NB4 (cell line): ENCODE data around the gene CRYBA2.

ENCODE experiments used
- DNase-seq: peaks from one replicate; pipeline ENCODE4 v3.0.0; 2010; ENCODE audit warnings: low read depth
- H3K4me3 ChIP-seq: one replicate; pipeline ENCODE4 v1.5.1; 2011; ENCODE audit warnings: mild to moderate bottlenecking, low read depth, low read length, moderate library complexity
- MYC ChIP-seq: IDR thresholded peaks from 2 replicates; pipeline ENCODE4 v1.6.1; 2011; ENCODE audit warnings: low read depth, low read length
- POLR2A ChIP-seq: IDR thresholded peaks from 2 replicates; pipeline ENCODE4 v1.6.1; 2011; ENCODE audit warnings: mild to moderate bottlenecking; ENCODE audit not compliant: insufficient read length; ENCODE audit errors: extremely low read depth
- TF ChIP-seq, protein P1 (sequence below): IDR thresholded peaks from 2 replicates; pipeline ENCODE4 v1.6.1; 2011; ENCODE audit warnings: low read depth, low read length
- TF ChIP-seq, protein P2 (sequence below): IDR thresholded peaks from one replicate; pipeline ENCODE4 v1.5.1; 2012; ENCODE audit warnings: low read depth, low read length

Gene CRYBA2

DNA sequence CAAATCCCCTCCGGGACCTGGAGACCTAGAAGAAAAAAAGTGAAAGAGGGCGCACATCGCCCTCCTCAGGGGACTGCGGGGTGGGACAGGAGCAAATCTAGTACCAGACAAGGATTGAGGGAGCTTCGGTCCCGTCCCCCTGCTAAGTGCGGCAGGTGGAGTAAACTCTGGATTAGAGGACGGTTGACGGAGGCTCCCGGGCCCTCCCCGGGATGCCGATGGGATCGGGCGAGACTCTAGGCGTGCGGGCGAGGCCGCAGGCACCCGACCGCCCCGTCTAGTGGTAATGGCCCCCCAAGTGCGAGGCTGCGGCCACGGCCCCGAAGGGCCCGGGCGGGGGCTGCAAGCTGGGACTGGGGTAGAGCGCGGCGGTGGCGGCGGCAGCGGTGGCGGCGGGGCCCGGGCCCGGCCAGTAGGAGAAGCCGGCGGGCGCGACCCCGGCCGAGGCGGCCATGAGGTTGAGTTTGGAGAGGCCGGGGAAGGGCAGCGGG is 11.8 kb downstream of the CRYBA2 start:
- TF ChIP-seq POLR2A (no peak), MYC (no peak)
- TF ChIP-seq, protein P1, sequence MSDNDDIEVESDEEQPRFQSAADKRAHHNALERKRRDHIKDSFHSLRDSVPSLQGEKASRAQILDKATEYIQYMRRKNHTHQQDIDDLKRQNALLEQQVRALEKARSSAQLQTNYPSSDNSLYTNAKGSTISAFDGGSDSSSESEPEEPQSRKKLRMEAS, result no peak
- TF ChIP-seq, protein P2, sequence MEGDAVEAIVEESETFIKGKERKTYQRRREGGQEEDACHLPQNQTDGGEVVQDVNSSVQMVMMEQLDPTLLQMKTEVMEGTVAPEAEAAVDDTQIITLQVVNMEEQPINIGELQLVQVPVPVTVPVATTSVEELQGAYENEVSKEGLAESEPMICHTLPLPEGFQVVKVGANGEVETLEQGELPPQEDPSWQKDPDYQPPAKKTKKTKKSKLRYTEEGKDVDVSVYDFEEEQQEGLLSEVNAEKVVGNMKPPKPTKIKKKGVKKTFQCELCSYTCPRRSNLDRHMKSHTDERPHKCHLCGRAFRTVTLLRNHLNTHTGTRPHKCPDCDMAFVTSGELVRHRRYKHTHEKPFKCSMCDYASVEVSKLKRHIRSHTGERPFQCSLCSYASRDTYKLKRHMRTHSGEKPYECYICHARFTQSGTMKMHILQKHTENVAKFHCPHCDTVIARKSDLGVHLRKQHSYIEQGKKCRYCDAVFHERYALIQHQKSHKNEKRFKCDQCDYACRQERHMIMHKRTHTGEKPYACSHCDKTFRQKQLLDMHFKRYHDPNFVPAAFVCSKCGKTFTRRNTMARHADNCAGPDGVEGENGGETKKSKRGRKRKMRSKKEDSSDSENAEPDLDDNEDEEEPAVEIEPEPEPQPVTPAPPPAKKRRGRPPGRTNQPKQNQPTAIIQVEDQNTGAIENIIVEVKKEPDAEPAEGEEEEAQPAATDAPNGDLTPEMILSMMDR, result no peak
- no peak overlapping the region for H3K4me3 ChIP-seq
- DNase-seq, result peak; percentile 44

DNA sequence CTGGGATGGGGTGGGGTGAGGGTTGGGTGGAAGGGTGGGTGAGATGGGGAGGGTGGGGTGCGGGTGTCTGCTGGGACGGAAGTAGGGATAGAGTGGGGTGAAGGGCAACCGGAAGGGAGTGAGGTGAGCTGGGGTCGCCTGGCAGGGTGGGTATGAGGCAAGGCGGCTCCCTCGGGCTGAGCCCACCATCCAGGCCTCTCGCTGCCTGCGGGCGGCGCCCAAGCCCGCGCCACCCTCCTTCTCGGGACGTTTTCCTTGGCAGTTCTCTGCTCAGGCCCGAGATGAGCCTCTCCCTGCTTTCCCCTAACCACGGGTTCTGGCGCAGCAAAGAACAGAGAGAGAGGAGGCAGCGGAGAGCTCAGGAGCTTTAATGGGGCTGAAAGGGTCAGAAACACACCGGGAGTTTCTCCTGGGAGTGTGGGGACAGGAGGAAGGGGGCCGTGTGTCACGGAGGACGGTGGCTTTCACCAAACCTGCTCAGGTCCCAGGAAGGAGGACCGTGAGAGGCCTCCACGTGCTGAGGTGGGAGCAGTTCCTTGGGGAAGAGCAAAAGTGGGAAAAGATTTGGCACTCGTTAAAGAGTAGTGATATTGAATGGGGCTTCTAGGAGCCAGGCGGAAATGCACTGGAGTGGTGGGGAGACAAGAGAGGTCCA is 12.4 kb downstream of the CRYBA2 start:
- no peak for TF ChIP-seq MYC
- TF ChIP-seq, protein P2, result no peak
- TF ChIP-seq, protein P1, result no peak
- no peak for TF ChIP-seq POLR2A
- no peak overlapping the region for H3K4me3 ChIP-seq
- peak; percentile 40 for DNase-seq

DNA sequence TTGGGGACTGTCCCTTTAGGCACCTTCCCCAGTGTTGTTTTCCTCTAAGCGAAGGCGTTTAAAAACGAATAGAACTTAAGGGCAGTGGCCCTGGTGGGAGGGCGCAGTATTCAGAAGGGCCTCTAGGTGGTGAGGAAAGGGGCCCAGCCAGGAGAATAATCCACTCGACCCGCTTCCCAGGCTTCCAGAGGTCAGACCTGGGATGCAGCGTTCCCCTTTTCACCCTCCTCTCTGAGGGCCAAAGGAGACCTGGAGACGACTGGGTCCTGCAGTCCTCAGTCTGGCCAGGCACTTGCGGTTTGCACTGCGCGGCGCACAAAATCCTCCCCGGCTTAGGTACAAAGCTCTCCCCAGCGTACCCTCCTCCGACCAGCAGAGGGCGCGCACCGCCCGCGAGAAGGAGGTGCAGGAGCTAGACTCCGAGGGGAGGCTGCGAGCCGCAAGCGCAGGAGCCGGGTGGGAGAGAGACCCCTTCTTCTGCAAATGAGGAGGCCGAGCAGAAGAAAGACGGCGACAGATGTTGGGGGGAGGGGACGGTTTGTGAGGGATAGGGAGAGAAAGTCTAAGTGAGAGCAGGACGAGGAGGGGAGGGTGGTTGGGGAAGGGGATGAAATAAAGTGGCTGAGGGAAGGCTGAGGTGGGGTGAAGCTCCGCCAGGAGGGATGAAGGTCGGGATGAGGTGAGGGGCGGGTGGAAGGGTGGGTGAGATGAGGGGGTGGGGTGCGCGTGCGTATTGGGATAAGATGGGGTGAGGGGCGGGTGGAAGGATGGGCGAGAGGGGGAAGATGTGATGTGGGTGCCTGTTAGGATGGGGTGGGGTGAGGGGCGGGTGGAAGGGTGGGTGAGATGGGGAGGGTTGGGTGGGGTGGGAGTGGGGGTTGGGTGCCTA is 13.1 kb downstream of the CRYBA2 start:
- TF ChIP-seq, protein P2, result peak; percentile 77
- no peak for TF ChIP-seq MYC
- no peak overlapping the region for H3K4me3 ChIP-seq
- peak; percentile 88 for DNase-seq

DNA sequence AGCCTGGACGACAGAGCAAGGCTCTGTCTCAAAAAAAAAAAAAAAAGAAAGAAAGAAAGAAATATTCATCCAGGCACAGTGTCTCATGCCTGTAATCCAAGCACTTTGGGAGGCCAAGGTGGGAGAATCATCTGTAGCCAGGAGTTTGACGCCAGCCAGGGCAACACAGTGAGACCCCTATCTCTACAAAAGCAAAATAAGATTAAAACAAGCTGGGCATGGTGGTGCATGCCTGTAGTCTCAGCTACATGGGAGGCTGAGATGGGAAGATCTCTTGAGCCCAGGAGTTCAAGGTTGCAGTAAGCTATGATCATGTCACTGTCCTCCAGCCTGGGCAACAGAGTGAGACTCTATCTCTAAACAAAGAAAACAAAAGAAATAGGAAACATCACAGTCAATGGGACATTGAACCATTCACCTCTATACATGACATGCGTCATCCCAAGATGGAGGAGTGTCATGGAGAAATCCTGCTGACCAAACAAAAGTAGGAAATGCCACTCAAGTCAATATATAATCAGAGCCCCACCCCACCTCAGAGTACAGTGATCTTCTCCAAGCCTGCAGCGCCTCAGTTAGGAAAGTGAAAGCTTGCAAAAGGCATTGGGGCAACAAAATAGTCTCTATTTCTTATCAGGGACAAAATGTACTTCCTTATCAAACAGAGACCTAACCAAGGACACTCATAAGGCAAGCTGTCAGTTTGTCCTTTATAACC is 18.0 kb downstream of the CRYBA2 start:
- no peak for DNase-seq
- TF ChIP-seq, protein P2, result no peak
- TF ChIP-seq MYC (no peak), POLR2A (no peak)
- TF ChIP-seq, protein P1, result no peak
- H3K4me3 ChIP-seq, result no peak overlapping the region

DNA sequence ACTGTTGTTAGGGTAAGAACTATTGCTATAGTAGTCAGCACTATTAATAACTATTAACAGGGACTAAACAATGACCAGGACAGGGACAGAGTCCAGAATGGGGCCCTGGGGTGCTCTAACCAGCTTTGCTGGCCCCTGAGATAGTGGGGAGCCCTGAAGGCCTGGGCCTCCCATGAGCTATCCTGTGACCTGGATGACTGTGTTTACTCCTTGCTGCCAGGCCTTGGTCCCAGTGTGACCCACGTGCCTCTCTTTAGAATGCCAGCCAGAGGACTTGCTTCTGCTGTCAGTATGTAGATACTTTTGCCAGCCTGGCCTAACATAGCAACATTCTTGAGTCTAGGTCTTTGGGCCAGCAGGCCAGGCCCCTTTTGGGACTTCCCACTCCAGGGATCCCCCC is 22.3 kb downstream of the CRYBA2 start:
- H3K4me3 ChIP-seq, result no peak overlapping the region
- TF ChIP-seq, protein P1, result no peak
- TF ChIP-seq MYC (no peak), POLR2A (no peak)
- TF ChIP-seq, protein P2, result no peak
- DNase-seq, result no peak
